ENCODE data around the gene PGLYRP2.

The PGLYRP2 gene

DNA sequence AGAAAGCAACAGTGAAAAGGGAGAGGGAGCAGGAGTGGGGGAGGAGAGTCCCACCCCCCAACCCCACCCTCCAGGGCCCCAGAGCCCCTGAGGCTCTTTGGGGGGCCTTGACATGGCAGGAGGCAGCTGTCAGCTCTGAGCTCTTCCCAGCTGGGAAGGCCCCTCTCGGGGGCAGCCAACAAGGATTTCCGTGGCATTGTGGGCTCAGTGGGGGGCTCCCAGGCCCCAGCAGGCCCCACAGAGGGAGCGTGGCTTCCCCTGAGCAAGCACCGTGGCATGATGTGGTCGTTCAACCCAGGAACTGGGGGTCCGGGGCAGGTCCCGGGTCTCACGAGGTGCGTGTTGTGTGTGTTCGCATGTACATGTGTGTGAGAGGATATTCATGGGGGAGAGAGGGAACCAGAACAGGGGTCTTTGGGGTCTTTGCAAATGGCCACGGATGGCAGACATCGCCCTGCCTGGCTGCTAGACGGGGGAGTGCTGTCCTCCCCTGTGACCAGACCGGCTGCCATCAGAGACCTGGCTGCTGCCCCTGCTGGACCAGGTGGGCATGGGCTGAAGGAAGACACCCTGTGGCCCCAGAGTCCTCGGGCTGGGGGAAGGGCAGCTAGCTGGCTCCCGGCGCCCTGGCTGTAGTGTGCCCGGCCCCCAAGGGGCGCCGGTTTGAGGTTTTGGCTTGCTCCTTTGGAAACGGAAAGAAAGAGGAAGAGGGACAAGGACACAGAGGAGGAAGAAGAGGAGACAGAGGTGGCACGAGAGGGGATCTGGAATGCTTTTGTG, 56.8 kb downstream of the PGLYRP2 start:
- no peak for DNase-seq

DNA sequence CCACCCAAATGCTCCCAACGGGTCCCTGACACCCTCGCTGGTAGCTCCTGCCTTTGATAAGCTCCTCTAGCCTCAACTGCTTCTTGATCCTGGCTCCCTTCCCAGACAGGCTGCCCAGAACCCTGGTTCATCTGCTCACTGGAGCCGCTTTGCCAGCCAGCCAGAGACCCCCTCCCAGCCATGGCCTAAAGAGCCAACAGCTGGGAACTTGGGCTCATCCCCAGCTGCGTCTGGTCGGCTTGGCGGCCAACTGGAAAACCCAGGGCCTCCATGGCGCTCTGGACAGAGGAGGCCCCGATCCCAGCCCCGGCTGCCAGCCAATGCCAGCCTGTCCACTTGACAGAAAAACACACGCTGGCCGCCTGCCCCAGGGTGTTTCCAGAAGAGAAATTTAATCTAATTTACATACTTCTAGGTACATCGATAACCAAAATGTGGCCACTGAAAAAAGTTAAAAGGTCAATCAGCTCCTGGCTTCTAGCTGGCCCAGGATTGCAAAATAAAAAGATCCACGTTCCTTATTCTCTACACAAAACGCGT, 57.5 kb downstream of the PGLYRP2 start:
- DNase-seq: no peak

DNA sequence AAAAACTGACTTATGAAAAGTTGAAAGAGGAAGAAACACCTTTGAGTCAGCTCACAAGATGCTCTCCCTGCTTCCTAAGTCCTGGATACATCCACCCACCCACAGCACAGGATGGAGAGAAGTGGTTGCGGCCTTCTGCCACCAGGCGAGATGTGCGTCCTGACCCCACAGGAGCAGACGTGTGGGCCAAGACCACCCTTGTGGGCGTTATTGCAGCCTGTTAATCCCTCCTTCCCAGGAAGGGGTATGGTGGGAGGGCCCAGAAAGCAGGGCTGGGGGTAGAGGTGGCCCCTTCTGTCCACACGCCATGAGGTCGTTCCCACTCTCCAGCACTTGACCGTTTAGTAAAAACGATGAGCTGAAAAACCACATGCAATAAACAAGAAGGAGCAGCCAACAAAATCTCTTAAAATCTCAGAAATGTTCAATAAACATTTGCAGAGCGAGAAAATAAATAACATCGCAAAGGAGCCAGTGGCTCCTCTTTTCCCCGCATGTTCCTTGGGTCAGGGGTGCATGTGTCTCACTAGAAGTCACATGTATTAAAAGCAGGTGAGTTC, 58.1 kb downstream of the PGLYRP2 start:
- DNase-seq: no peak

DNA sequence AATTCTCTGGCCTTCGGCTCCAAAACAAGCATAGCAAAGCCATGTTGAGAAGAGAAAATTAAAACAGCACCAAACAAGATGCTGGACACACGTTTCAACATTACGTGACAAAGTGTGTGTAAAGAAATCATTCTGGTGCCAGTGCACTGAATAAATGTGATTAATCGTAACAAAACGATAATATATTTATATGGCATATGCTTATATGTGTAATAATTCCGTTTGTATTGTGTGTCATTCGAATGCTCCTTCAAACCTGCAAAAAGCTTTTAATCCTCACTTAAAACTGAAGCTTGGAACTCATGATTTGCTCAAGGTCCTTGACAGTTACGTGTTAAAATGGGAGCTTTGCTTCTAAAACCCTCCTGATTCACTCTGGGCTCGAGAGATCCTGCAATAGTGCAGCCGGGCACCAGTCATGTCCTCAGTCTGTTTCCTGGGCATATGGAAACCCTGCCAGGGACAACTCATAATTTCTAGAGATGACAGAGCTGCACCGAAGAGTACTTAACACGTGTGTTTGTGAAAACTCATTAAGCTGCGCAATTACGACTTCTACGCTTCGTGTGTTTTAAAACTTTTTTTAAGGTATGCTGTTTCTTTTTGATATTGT, 59.8 kb downstream of the PGLYRP2 start:
- no peak for DNase-seq

Data from OCI-M1 (cell line).